Natural killer cell (primary cell): ENCODE results near the gene EXOC6B. TPM values are rescaled to one million over a fixed set of nuclear protein-coding genes. Genes with fewer than 3 reads are reported as not detected.

Source experiments
- ATAC-seq, 3 donors: fragments of 150-1000 bp in 2 of 3; fragments of 200-7000 bp in 1 of 3; cut with Tn5 transposase; 1 replicate in 1 of 3; 2 replicates in 2 of 3; pipeline ENCODE4 v1.10.0; 2021; ENCODE audit warnings: mild to moderate bottlenecking in 2 of 3, moderate library complexity in 2 of 3
- DNase-seq, 2 donors: peaks; one replicate each; pipeline versions ENCODE4 v3.0.0 to v3.0.0-alpha.2; 2013 to 2021; ENCODE audit warnings: mixed read lengths in 1 of 2
- H3K27ac ChIP-seq: one replicate; pipeline ENCODE4 v1.5.1; 2013; ENCODE audit warnings: mild to moderate bottlenecking, low read length
- H3K27me3 ChIP-seq: one replicate; pipeline ENCODE4 v1.6.1; 2013; ENCODE audit warnings: low read length; ENCODE audit not compliant: control insufficient read depth, insufficient read depth
- H3K36me3 ChIP-seq: one replicate; pipeline ENCODE4 v1.6.1; 2013; ENCODE audit warnings: low read length; ENCODE audit not compliant: control insufficient read depth, insufficient read depth
- H3K4me1 ChIP-seq: one replicate; pipeline ENCODE4 v1.6.1; 2013; ENCODE audit warnings: low read length; ENCODE audit not compliant: control insufficient read depth, insufficient read depth
- H3K4me3 ChIP-seq: one replicate; pipeline ENCODE4 v1.5.1; 2013; ENCODE audit warnings: low read length
- H3K9me3 ChIP-seq: one replicate; pipeline ENCODE4 v1.6.1; 2013; ENCODE audit warnings: low read length; ENCODE audit not compliant: control insufficient read depth, insufficient read depth
- H3K27ac Mint-ChIP-seq, 2 donors: one replicate each; pipeline ENCODE4 v1.8.0; 2022; ENCODE audit warnings: mild to moderate bottlenecking in 2 of 2, mixed read lengths in 2 of 2, moderate library complexity in 1 of 2
- H3K27me3 Mint-ChIP-seq, 2 donors: one replicate each; pipeline ENCODE4 v1.8.0; 2022; ENCODE audit warnings: low read depth in 2 of 2, mixed read lengths in 2 of 2
- H3K36me3 Mint-ChIP-seq: one replicate; pipeline ENCODE4 v1.8.0; 2022; ENCODE audit warnings: mixed read lengths
- H3K4me1 Mint-ChIP-seq, 2 donors: one replicate each; pipeline ENCODE4 v1.8.0; 2022; ENCODE audit warnings: mixed read lengths in 2 of 2
- H3K4me3 Mint-ChIP-seq: one replicate; pipeline ENCODE4 v1.8.0; 2022; ENCODE audit warnings: mild to moderate bottlenecking, moderate library complexity, mixed read lengths
- H3K9me3 Mint-ChIP-seq, 2 donors: one replicate each; pipeline ENCODE4 v1.8.0; 2022; ENCODE audit warnings: mixed read lengths in 2 of 2
- CTCF ChIP-seq: fragments of 200-600 bp; IDR thresholded peaks from one replicate; pipeline ENCODE4 v1.8.0; 2022; ENCODE audit warnings: antibody characterized with exemption
- WGBS: methylation state at CpG from one replicate; pipeline ENCODE4 v1.1.7; 2013; ENCODE audit warnings: missing lambda C conversion rate; ENCODE audit not compliant: insufficient coverage; 5-methylcytosine and 5-hydroxymethylcytosine counted together
- intact Hi-C: fragments of 100-400 bp; cut with micrococcal nuclease; formaldehyde crosslinking; loops from one replicate; pipeline ENCODE4 v1.14.2; 2022
- total RNA-seq, 4 donors: library from RNA; stranded (reverse); fragments of 120-200 nt in 1 of 4; gene quantifications; one replicate each; pipeline versions ENCODE4 v1.2.3 to v1.2.4, GENCODE V29; 2013 to 2022

Gene EXOC6B
- total RNA-seq, 3 donors from 2014 or later (not counting 1 experiment from before 2014, with no cell fraction given), result 16.6 to 17.2 (median 17.1) TPM

- intact Hi-C loops, result no loop called here
- no peaks in the 10 kb centered on the region for H3K27me3 ChIP-seq
- Mint-ChIP-seq H3K36me3 (no peaks in the 10 kb centered on the region), H3K4me3 (no peak overlapping the region), H3K4me1 (no peaks in the 10 kb centered on the region), H3K27me3 (no peaks in the 10 kb centered on the region), H3K9me3 (peaks cover 0 to 2% of the 10 kb centered on the region in 2 donors), H3K27ac (no peak overlapping the region)
- TF ChIP-seq CTCF, result no peak
- H3K36me3 ChIP-seq, result no peaks in the 10 kb centered on the region
- no peak overlapping the region for H3K27ac ChIP-seq
- ATAC-seq, result no peak
- no peak overlapping the region for H3K4me3 ChIP-seq
- no peaks in the 10 kb centered on the region for H3K4me1 ChIP-seq
- no peaks in the 10 kb centered on the region for H3K9me3 ChIP-seq
- no peak for DNase-seq
- no CpG with 5 or more reads among the region's 1 CpG for whole genome bisulfite sequencing
These were observed 487.8 kb downstream of the EXOC6B start for GRCh38 chr2:72338076-72338475.

- H3K4me3 Mint-ChIP-seq, result no peak overlapping the region
- no peaks in the 10 kb centered on the region for H3K9me3 ChIP-seq
- no peaks in the 10 kb centered on the region for H3K27me3 ChIP-seq
- no peaks in the 10 kb centered on the region for H3K27me3 Mint-ChIP-seq
- no peaks in the 10 kb centered on the region for H3K36me3 ChIP-seq
- H3K4me3 ChIP-seq, result no peak overlapping the region
- no peaks in the 10 kb centered on the region for H3K4me1 ChIP-seq
- intact Hi-C loops, result no loop called here
- H3K9me3 Mint-ChIP-seq, result peaks cover 2 to 3% of the 10 kb centered on the region in 2 donors
- no peak overlapping the region for H3K27ac Mint-ChIP-seq
- no peaks in the 10 kb centered on the region for H3K4me1 Mint-ChIP-seq
- TF ChIP-seq CTCF, result no peak
- ATAC-seq (no peak), DNase-seq (no peak)
- H3K27ac ChIP-seq, result no peak overlapping the region
- H3K36me3 Mint-ChIP-seq, result no peaks in the 10 kb centered on the region
These were observed 493.1 kb downstream of the EXOC6B start for GRCh38 chr2:72332720-72333119.

- Histone ChIP-seq H3K27me3 (no peaks in the 10 kb centered on the region), H3K36me3 (no peaks in the 10 kb centered on the region), H3K27ac (no peak overlapping the region), H3K4me1 (no peaks in the 10 kb centered on the region), H3K4me3 (no peak overlapping the region), H3K9me3 (no peaks in the 10 kb centered on the region)
- TF ChIP-seq CTCF, result no peak
- Mint-ChIP-seq H3K9me3 (peaks cover 2 to 3% of the 10 kb centered on the region in 2 donors), H3K27ac (no peak overlapping the region), H3K4me3 (no peak overlapping the region), H3K4me1 (peaks cover 0 to 2% of the 10 kb centered on the region in 2 donors), H3K27me3 (no peaks in the 10 kb centered on the region), H3K36me3 (no peaks in the 10 kb centered on the region)
- intact Hi-C loops, result no loop called here
- ATAC-seq (no peak), DNase-seq (no peak)
- 95% methylated on average over 1 of the region's 1 CpG for WGBS
These were observed 495.2 kb downstream of the EXOC6B start for GRCh38 chr2:72330652-72331051.

GRCh38 chr2:72326759-72327158 is 499.1 kb downstream of the EXOC6B start:
- no peak overlapping the region for H3K4me3 ChIP-seq
- H3K4me1 ChIP-seq, result no peaks in the 10 kb centered on the region
- Mint-ChIP-seq H3K4me1 (peaks cover 0 to 4% of the 10 kb centered on the region in 2 donors), H3K36me3 (no peaks in the 10 kb centered on the region), H3K27ac (no peak overlapping the region), H3K27me3 (no peaks in the 10 kb centered on the region), H3K4me3 (no peak overlapping the region), H3K9me3 (peaks cover 3 to 6% of the 10 kb centered on the region in 2 donors)
- intact Hi-C loops, result no loop called here
- H3K27me3 ChIP-seq, result no peaks in the 10 kb centered on the region
- ATAC-seq, result no peak
- H3K9me3 ChIP-seq, result no peaks in the 10 kb centered on the region
- TF ChIP-seq CTCF, result no peak
- 100% methylated on average over 3 of the region's 3 CpGs for WGBS
- H3K36me3 ChIP-seq, result no peaks in the 10 kb centered on the region
- no peak for DNase-seq
- no peak overlapping the region for H3K27ac ChIP-seq
